ENCODE data around the gene DOHH.

DOHH gene

DNA sequence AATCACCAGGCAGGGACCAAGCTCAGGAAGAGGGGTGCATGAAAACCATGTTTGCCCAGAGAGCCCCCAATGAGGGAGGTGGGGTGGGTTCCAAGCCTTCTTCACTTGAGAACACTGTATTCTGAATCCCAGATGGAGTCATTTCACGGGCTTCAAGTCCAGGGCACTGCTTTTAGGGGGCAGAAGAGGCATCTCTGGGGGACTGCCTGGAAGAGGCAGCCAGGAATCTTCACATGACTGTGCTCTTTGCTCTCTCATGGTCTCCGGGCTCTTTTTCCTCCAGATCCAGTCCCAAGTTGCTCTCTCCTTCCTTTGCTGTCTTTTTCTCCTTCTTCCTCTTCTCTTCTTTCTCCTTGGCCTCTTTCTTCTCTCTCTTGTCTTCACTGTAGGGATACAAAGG lies 25.9 kb downstream of the DOHH start:
- H3K4me3 ChIP-seq (ENCODE audit: low read depth, low read length) = no peak overlapping the region
- TF ChIP-seq, protein P1, sequence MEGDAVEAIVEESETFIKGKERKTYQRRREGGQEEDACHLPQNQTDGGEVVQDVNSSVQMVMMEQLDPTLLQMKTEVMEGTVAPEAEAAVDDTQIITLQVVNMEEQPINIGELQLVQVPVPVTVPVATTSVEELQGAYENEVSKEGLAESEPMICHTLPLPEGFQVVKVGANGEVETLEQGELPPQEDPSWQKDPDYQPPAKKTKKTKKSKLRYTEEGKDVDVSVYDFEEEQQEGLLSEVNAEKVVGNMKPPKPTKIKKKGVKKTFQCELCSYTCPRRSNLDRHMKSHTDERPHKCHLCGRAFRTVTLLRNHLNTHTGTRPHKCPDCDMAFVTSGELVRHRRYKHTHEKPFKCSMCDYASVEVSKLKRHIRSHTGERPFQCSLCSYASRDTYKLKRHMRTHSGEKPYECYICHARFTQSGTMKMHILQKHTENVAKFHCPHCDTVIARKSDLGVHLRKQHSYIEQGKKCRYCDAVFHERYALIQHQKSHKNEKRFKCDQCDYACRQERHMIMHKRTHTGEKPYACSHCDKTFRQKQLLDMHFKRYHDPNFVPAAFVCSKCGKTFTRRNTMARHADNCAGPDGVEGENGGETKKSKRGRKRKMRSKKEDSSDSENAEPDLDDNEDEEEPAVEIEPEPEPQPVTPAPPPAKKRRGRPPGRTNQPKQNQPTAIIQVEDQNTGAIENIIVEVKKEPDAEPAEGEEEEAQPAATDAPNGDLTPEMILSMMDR (IDR thresholded peaks at IDR 0.05; ENCODE audit: low read depth, low read length) = no peak

DNA sequence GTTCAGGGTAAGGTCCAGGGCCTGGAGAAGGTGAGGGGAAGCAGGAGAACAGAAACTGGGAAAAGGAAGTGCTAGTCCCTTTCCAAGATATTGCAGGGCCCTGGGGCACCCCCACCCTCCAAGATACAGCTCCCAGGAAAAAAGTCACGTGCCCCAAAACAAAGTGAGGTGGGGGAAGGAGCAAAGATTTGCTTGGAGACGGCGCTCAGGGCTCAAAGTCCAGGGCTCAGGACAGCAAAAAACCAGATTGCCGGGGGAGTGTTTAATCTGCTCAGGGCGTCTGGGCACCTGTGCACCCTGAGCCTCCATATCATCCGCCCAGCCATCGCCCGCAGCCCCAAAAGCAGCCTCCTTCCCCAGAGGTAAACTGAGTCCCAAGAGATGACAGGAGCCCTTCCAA lies 26.5 kb downstream of the DOHH start:
- TF ChIP-seq, protein P1 (IDR thresholded peaks at IDR 0.05; ENCODE audit: low read depth, low read length) = no peak
- no peak overlapping the region for H3K4me3 ChIP-seq (ENCODE audit: low read depth, low read length)

DNA sequence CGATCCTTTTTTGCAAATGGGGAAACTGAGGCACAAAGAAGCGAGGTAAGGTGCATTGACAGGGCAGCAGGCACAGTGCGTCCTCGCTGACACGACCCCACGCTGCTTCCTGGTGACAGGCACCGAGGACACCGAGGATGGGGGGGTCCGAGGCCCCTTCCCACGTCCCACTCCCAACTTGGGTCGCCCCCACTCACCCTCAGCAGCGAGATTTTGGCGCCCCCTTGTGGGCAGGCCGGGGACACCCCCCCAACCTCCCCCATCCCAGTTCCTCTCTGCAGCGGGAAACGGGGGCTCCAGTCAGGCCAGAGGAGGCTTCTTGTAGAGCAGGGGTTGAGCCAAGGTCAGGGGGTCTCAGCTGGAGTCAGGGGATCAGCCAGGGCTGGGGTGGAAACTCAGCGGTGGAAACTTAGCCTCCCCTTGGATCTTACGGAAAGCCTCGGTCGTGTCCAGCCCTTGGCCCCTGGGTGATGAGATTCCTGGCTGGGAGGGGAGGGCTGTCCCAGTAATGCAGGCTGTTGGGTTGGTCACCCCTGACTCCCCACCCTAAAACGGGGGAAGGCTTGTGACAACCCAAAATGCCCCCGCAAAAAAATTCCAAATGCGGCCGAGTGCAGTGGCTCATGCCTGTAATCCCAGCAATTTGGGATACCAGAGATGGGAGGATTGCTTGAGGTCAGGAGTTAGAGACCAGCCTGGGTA lies 28.4 kb downstream of the DOHH start:
- TF ChIP-seq, protein P1 (IDR thresholded peaks at IDR 0.05; ENCODE audit: low read depth, low read length) = peak; percentile 67
- no peak overlapping the region for H3K4me3 ChIP-seq (ENCODE audit: low read depth, low read length)

DNA sequence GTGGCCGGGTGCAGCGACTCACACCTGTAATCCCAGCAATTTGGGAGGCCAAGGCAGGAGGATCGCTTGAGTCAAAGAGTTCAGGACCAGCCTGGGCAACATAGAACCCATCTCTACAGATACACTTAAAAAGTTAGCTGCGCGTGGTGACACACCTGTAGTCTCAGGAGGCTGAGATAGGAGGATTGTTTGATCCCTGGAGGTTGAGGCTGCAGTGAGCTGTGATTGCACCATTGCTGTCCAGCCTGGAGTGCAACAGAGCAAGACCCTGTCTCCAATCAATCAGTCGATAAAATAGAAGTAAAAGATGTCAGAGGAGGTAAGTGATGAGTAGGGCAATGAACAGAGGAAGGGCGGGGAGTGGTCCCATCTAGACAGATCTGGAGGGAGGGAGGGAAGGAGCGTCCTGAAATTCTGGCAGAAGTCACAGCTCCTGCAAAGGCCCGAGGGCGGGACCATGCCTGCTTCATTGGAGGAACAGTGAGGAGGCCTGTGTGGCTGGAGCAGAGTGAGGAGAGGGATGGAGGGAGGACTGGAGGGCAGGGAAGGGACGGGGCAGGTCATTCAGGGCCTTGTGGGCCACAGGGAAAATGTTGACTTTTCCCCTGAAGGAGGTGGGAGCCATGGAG lies 29.9 kb downstream of the DOHH start:
- TF ChIP-seq, protein P1 (IDR thresholded peaks at IDR 0.05; ENCODE audit: low read depth, low read length) = no peak
- H3K4me3 ChIP-seq (ENCODE audit: low read depth, low read length) = no peak overlapping the region

DNA sequence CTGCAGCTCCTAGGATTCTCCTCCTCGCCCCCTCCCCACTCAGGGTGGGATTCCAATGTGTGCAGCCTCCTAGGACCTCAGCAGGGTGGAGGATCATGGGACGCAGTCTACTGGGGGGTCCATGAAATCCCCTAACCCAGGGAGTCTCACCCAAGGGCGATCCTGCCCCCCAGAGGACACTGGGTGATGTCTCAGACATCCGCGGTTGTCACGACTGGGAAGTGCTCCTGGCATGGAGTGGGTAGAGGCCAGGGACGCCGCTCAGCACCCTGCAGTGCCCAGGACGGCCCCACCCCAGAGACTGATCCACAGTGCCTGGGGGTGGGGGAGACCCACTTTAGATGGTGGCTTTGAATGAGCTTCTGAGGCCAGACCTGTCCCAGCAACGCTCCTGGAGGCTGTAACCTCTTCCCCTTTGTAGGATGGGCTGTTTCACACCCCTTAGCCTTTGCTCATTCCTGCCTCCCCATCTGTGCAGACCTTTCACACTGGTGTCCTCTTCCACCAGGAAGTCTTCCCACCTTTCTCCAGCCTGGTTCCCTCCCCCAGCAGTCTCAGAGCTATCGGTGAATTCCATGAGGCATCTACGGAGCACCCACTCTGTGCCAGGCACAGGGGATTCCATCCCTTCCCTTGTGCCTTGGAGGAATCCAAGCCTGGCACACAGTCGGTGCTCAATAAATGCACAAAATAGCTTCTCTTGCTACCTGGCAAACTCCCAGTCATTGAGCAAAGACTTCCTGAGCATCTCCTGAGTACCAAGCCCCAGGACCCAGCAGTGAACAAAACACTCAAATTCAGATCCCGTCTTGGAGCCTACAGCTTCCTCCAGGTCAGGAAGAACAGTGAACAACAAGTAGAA lies 30.6 kb downstream of the DOHH start:
- TF ChIP-seq, protein P1 (IDR thresholded peaks at IDR 0.05; ENCODE audit: low read depth, low read length) = no peak

DNA sequence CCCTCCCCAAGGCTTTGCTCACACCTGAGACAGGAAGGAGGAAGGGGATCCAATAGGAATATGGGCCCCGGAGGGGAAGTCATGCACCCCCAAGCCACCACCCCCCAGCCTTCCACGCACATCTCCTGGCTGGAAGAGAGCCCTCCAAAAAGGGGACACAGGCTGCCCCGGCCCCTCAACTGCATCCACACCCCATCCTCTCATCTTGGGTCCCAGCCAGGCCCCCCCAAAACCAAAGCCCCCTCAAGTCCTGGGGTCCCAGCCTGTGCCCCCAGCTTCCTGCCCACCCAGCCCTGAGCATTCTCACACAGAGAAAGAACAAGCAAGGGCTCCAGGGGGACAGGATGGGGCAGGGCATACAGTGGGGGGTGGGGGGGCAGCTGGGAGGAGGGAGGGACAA lies 32.3 kb downstream of the DOHH start:
- TF ChIP-seq, protein P1 (IDR thresholded peaks at IDR 0.05; ENCODE audit: low read depth, low read length) = no peak
- H3K4me3 ChIP-seq (ENCODE audit: low read depth, low read length) = no peak overlapping the region

More for the DNA sequence above, 30.6 kb downstream of the DOHH start:
- H3K4me3 ChIP-seq (ENCODE audit: low read depth, low read length) = no peak overlapping the region
